HG03558 (cell line): ENCODE measurements around the gene MYOD1.

ENCODE experiments used
- ATAC-seq: cut with Tn5 transposase; IDR thresholded peaks from one replicate; pipeline ENCODE4 v1.9.1; 2021; ENCODE audit warnings: moderate number of reproducible peaks; ENCODE audit not compliant: unreplicated experiment; ENCODE audit errors: extremely low read depth

MYOD1 gene

GRCh38 chr11:17730608-17731462 is 11.5 kb downstream of the MYOD1 start:
- no peak for ATAC-seq

- no peak for ATAC-seq
Measured at GRCh38 chr11:17733261-17733660, 13.9 kb downstream of the MYOD1 start.

- ATAC-seq, result no peak
Measured at GRCh38 chr11:17734418-17734911, 15.1 kb downstream of the MYOD1 start, which contains the start of gene KCNC1. TSS of gene KCNC1 (plus strand) at chr11:17734781. CDS start at chr11:17736003, 1,222 bp downstream.

GRCh38 chr11:17734986-17735817 is 15.8 kb downstream of the MYOD1 start:
- ATAC-seq, result no peak

- no peak for ATAC-seq
Measured at GRCh38 chr11:17735818-17736578, 16.6 kb downstream of the MYOD1 start.

- no peak for ATAC-seq
Measured at GRCh38 chr11:17736579-17736893, 17.2 kb downstream of the MYOD1 start.

GRCh38 chr11:17736930-17737817 is 17.8 kb downstream of the MYOD1 start:
- ATAC-seq, result no peak

GRCh38 chr11:17738151-17738973 is 19.0 kb downstream of the MYOD1 start:
- no peak for ATAC-seq

- no peak for ATAC-seq
Measured at GRCh38 chr11:17739945-17740338, 20.6 kb downstream of the MYOD1 start.

- ATAC-seq, result no peak
Measured at GRCh38 chr11:17740649-17741235, 21.4 kb downstream of the MYOD1 start.

GRCh38 chr11:17741487-17741886 is 22.1 kb downstream of the MYOD1 start:
- ATAC-seq, result no peak

- ATAC-seq, result no peak
Measured at GRCh38 chr11:17742019-17742418, 22.6 kb downstream of the MYOD1 start.

- ATAC-seq, result no peak
Measured at GRCh38 chr11:17743026-17743807, 23.8 kb downstream of the MYOD1 start.

GRCh38 chr11:17743808-17744119 is 24.4 kb downstream of the MYOD1 start:
- ATAC-seq, result no peak

GRCh38 chr11:17744151-17744940 is 25.0 kb downstream of the MYOD1 start:
- ATAC-seq, result no peak

GRCh38 chr11:17745023-17745772 is 25.8 kb downstream of the MYOD1 start:
- ATAC-seq, result no peak
